Nephron (organoid): ENCODE data around the gene VPS13D.

Experiments
- H3K27ac Mint-ChIP-seq, 3 experiments: 2 replicates each; pipeline ENCODE4 v1.8.0; 2020; ENCODE audit warnings: mixed read lengths in 3 of 3, mild to moderate bottlenecking in 2 of 3, moderate library complexity in 1 of 3
- H3K27me3 Mint-ChIP-seq: 2 replicates; pipeline ENCODE4 v1.8.0; 2021; ENCODE audit warnings: low read depth, mild to moderate bottlenecking, moderate library complexity, mixed read lengths
- H3K36me3 Mint-ChIP-seq: 2 replicates; pipeline ENCODE4 v1.8.0; 2020; ENCODE audit warnings: low read depth, mixed read lengths
- H3K4me1 Mint-ChIP-seq: 2 replicates; pipeline ENCODE4 v1.8.0; 2020; ENCODE audit warnings: mixed read lengths
- H3K4me3 Mint-ChIP-seq, 3 experiments: 2 replicates each; pipeline ENCODE4 v1.8.0; 2020; ENCODE audit warnings: mild to moderate bottlenecking in 3 of 3, mixed read lengths in 3 of 3, moderate library complexity in 2 of 3
- H3K9me3 Mint-ChIP-seq: 2 replicates; pipeline ENCODE4 v1.8.0; 2020; ENCODE audit warnings: mixed read lengths
- CTCF ChIP-seq, 3 experiments: fragments of 200-600 bp; sonication (generic); IDR thresholded peaks; one replicate each; pipeline ENCODE4 v1.5.0; 2021; ENCODE audit warnings: antibody characterized with exemption in 3 of 3; ENCODE audit not compliant: unreplicated experiment in 3 of 3

The VPS13D gene

DNA sequence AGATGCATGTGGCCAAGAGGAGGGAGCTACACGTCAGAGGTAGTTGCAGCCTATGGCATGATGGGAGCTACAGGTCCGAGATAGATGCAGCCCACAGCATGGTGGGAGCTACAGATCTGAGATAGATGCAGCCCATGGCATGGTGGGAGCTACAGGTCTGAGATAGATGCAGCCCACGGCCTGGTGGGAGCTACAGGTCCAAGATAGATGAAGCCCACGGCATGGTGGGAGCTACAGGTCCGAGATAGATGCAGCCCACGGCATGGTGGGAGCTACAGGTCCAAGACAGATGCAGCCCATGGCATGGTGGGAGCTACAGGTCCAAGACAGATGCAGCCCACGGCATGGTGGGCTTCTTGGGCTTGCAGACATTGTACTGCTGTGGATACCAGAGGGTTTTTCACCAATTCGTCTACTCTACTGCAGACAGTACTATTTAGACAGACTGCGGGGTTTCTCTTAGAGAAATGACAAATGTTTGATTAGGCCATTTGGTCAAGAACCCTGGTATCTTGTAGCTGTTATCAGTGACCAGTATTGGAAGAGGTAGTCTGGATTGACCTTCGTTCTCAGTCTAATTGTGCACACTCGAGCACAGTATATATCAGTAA, 260.8 kb downstream of the VPS13D start:
- H3K27me3 Mint-ChIP-seq = peaks cover 3% of the 10 kb centered on the region
- peaks cover 73% of the 10 kb centered on the region for H3K4me1 Mint-ChIP-seq
- no peak for TF ChIP-seq CTCF (IDR thresholded peaks at IDR 0.05; ENCODE audit: unreplicated experiment in 3 of 3)
- H3K36me3 Mint-ChIP-seq = peaks cover 38% of the 10 kb centered on the region
- no peak overlapping the region for H3K4me3 Mint-ChIP-seq
- peak overlapping the region in 2 of 3 experiments; percentile 87 to 97 for H3K27ac Mint-ChIP-seq
- H3K9me3 Mint-ChIP-seq = peaks cover 2% of the 10 kb centered on the region

DNA sequence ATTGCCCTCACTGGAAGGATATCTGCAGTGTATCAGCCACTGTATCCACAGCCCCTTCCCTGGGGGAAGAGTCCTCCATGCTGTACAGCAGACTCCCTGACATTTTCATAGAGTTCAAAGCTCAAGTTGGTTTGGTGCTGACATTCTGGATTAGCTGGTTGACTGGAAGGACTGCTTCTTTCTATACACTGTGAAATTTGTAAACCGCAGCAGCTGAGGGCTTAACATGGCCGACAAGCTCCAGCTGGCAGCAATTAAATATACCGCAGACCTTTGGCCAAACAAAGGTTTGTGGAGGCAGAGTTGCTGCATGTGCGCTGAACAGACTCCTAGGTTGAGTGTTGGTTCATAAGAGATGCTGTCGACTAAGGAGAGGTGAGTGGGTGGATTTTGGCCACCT, 261.8 kb downstream of the VPS13D start:
- H3K4me1 Mint-ChIP-seq = peaks cover 73% of the 10 kb centered on the region
- peaks cover 37% of the 10 kb centered on the region for H3K36me3 Mint-ChIP-seq
- H3K27me3 Mint-ChIP-seq = peaks cover 3% of the 10 kb centered on the region
- H3K27ac Mint-ChIP-seq = peak overlapping the region; percentile 62 to 89 (median 87)
- peak overlapping the region in 1 of 3 experiments; percentile 68 for H3K4me3 Mint-ChIP-seq
- H3K9me3 Mint-ChIP-seq = peaks cover 2% of the 10 kb centered on the region
- no peak for TF ChIP-seq CTCF (IDR thresholded peaks at IDR 0.05; ENCODE audit: unreplicated experiment in 3 of 3)

GRCh38 chr1:12495725-12496124, 265.9 kb downstream of the VPS13D start:
- no peak for TF ChIP-seq CTCF (IDR thresholded peaks at IDR 0.05; ENCODE audit: unreplicated experiment in 3 of 3)
- Mint-ChIP-seq H3K27me3 (peaks cover 3% of the 10 kb centered on the region), H3K9me3 (no peaks in the 10 kb centered on the region), H3K4me1 (peaks cover 62% of the 10 kb centered on the region), H3K36me3 (peaks cover 37% of the 10 kb centered on the region), H3K27ac (peak overlapping the region; percentile 94 to 95 (median 94)), H3K4me3 (no peak overlapping the region)

DNA sequence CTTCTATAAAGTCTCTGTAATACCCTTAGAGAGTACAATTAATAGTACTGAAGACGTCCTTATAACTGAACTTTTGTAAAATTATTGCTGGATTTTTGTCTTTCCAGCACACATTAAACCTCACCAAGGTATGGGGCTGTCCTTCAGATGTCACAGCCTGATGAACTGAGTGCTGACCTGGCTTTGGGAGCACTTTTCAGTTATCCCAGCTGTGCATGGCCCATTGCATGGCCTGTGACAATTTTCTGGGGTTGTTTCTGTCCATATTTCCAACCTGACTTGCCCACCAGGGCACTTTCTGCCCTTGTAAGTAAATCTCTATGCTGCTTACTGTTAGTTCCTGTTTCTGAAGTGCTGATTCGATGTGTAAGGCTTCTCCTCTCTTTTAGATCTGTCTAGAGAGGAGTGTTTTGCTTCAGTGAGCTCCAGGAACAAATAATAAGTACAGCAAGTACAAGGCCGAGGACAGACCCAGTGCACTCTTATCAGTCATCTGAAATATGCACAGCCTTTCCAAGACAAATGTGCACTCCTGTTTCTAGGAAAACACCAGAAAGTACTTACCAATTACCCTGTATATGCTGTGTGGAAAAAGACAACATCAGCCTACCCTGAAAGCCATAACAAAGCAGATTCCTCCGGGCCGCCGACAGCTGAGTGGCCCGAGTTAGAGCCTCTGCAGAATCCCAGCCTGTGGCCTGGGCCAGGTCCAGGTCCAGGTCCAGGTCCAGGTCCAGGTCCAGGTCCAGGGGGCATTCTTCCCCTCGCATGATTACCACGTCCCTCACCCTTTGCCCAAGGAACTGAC, 266.5 kb downstream of the VPS13D start:
- Mint-ChIP-seq H3K4me3 (no peak overlapping the region), H3K27me3 (peaks cover 3% of the 10 kb centered on the region), H3K4me1 (peaks cover 56% of the 10 kb centered on the region), H3K27ac (peak overlapping the region; percentile 94 to 95 (median 94)), H3K9me3 (no peaks in the 10 kb centered on the region), H3K36me3 (peaks cover 31% of the 10 kb centered on the region)
- TF ChIP-seq CTCF (IDR thresholded peaks at IDR 0.05; ENCODE audit: unreplicated experiment in 3 of 3) = no peak

DNA sequence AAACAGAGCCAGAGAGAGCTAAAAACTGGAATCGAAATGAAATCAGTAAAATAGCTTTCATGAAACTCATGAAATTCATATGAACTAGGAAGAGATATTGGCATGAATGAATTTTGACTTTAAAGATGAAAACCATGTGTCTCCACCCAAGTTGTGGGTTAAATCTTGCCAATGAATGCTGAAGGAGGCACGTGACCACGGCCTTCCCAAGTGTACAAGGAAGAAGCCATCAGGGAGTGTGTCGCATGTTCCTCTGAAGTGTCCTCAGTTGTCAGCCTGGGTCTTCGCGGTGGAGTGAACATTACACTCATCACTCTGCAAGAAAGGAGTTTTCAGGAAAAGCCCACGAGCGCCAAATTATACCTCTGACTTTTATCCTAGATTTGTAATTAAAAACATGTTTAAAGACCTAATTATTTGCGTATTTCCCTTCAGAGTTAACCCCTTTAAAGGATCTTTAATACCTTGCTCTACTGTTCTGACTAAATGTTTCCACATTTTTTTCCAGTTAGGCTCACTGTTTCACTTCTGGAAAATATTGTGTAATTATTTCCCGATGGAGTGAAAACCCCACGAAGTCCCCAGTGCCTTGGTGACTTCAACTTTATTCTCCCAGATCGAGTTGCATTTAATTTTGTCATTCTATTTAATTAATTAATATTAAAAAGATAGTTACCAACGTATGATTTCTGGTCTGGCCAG, 269.9 kb downstream of the VPS13D start:
- no peaks in the 10 kb centered on the region for H3K9me3 Mint-ChIP-seq
- no peak overlapping the region for H3K4me3 Mint-ChIP-seq
- no peaks in the 10 kb centered on the region for H3K27me3 Mint-ChIP-seq
- H3K36me3 Mint-ChIP-seq = peaks cover 37% of the 10 kb centered on the region
- TF ChIP-seq CTCF (IDR thresholded peaks at IDR 0.05; ENCODE audit: unreplicated experiment in 3 of 3) = no peak
- H3K27ac Mint-ChIP-seq = peak overlapping the region; percentile 21 to 55 (median 39)
- peaks cover 49% of the 10 kb centered on the region for H3K4me1 Mint-ChIP-seq
